HepG2 (cell line): Measurements from ENCODE around the gene CBFA2T2. TPM values are rescaled to one million over a fixed set of nuclear protein-coding genes. Genes with fewer than 3 reads are reported as not detected.

Source experiments
- GABPA ChIP-seq, 2 experiments: IDR thresholded peaks; 2 replicates each; pipeline ENCODE4 v1.6.1; 2011 to 2016; ENCODE audit warnings: low read depth in 2 of 2, low read length in 1 of 2, missing biosample characterization in 1 of 2, missing genetic modification characterization in 1 of 2
- IRF1 ChIP-seq: sonication (generic); formaldehyde crosslinking; IDR thresholded peaks from 2 replicates; pipeline ENCODE4 v1.4.0; 2020; ENCODE audit warnings: low read depth, mild to moderate bottlenecking, missing genetic modification reagents
- IRF2 ChIP-seq: IDR thresholded peaks from 2 replicates; pipeline ENCODE4 v1.6.1; 2018; ENCODE audit warnings: missing genetic modification reagents, missing compliant biosample characterization
- PRDM10 ChIP-seq: sonication (generic); formaldehyde crosslinking; IDR thresholded peaks from 2 replicates; pipeline ENCODE4 v1.4.0; 2020; ENCODE audit warnings: low read depth, missing genetic modification reagents
- SIN3A ChIP-seq: IDR thresholded peaks from 2 replicates; pipeline ENCODE4 v1.6.1; 2011; ENCODE audit warnings: low read depth, mild to moderate bottlenecking, control low read depth, low read length, borderline replicate concordance
- ZFP36 ChIP-seq: fragments of 150-350 bp; IDR thresholded peaks from 2 replicates; pipeline ENCODE4 v1.6.1; 2018; ENCODE audit warnings: borderline replicate concordance, low read length, low read depth; ENCODE audit not compliant: partially characterized antibody
- ZNF800 ChIP-seq: sonication (generic); formaldehyde crosslinking; IDR thresholded peaks from 2 replicates; pipeline ENCODE4 v1.4.0; 2020; ENCODE audit warnings: missing genetic modification reagents
- ZNF83 ChIP-seq: sonication (generic); formaldehyde crosslinking; IDR thresholded peaks from 2 replicates; pipeline ENCODE4 v1.4.0; 2020; ENCODE audit warnings: missing genetic modification reagents, mild to moderate bottlenecking, borderline replicate concordance
- polyA plus RNA-seq, 8 experiments: library from polyadenylated mRNA; depleted of rRNA in 3 of 8; stranded (reverse) in 7 of 8; unstranded in 1 of 8; fragments of >200 nt; fragmentation: Illumina TruSeq in 4 of 8; extraction: Trizol in 4 of 8; gene quantifications; 2 replicates each; pipeline versions ENCODE4 v1.2.1 to v1.2.3, GENCODE V29; 2011 to 2016; ENCODE audit warnings: low read depth in 4 of 8, missing spikeins in 1 of 8, mixed read lengths in 1 of 8; ENCODE audit not compliant: insufficient read depth in 1 of 8
- total RNA-seq, 5 experiments: library from RNA; depleted of rRNA; stranded (reverse); fragments of >200 nt; fragmentation: Illumina TruSeq; extraction: Trizol; gene quantifications; 2 replicates each; pipeline ENCODE4 v1.2.3, GENCODE V29; 2016; ENCODE audit warnings: low read depth in 1 of 5
- TF ChIP-seq, protein P1 (sequence below): IDR thresholded peaks from 2 replicates; pipeline ENCODE4 v1.6.1; 2016; ENCODE audit warnings: missing biosample characterization, missing genetic modification reagents, low read depth
- TF ChIP-seq, protein P2 (sequence below): sonication (generic); formaldehyde crosslinking; IDR thresholded peaks from 2 replicates; pipeline ENCODE4 v1.4.0; 2020; ENCODE audit warnings: missing genetic modification reagents, borderline replicate concordance
- TF ChIP-seq, protein P3 (sequence below): sonication (generic); formaldehyde crosslinking; IDR thresholded peaks from 2 replicates; pipeline ENCODE4 v1.5.0; 2020; ENCODE audit warnings: missing genetic modification reagents

CBFA2T2 gene
- total and polyA plus RNA-seq, 2 of the 13 experiments (the other 11 are each of a cell fraction or from before 2014, with no cell fraction given): 6.3 to 21.2 TPM

- TF ChIP-seq ZNF800 (CRISPR knock-in tag): no peak
- TF ChIP-seq, protein P1, sequence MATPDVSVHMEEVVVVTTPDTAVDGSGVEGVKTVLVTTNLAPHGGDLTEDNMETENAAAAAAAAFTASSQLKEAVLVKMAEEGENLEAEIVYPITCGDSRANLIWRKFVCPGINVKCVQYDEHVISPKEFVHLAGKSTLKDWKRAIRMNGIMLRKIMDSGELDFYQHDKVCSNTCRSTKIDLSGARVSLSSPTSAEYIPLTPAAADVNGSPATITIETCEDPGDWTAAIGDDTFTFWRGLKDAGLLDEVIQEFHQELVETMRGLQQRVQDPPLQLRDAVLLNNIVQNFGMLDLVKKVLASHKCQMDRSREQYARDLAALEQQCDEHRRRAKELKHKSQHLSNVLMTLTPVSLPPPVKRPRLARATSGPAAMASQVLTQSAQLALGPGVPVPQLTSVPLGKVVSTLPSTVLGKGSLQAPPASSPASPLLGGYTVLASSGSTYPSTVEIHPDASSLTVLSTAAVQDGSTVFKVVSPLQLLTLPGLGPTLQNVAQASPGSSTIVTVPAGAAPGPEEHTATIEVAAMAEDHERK (CRISPR knock-in tag): no peak
- TF ChIP-seq, protein P2, sequence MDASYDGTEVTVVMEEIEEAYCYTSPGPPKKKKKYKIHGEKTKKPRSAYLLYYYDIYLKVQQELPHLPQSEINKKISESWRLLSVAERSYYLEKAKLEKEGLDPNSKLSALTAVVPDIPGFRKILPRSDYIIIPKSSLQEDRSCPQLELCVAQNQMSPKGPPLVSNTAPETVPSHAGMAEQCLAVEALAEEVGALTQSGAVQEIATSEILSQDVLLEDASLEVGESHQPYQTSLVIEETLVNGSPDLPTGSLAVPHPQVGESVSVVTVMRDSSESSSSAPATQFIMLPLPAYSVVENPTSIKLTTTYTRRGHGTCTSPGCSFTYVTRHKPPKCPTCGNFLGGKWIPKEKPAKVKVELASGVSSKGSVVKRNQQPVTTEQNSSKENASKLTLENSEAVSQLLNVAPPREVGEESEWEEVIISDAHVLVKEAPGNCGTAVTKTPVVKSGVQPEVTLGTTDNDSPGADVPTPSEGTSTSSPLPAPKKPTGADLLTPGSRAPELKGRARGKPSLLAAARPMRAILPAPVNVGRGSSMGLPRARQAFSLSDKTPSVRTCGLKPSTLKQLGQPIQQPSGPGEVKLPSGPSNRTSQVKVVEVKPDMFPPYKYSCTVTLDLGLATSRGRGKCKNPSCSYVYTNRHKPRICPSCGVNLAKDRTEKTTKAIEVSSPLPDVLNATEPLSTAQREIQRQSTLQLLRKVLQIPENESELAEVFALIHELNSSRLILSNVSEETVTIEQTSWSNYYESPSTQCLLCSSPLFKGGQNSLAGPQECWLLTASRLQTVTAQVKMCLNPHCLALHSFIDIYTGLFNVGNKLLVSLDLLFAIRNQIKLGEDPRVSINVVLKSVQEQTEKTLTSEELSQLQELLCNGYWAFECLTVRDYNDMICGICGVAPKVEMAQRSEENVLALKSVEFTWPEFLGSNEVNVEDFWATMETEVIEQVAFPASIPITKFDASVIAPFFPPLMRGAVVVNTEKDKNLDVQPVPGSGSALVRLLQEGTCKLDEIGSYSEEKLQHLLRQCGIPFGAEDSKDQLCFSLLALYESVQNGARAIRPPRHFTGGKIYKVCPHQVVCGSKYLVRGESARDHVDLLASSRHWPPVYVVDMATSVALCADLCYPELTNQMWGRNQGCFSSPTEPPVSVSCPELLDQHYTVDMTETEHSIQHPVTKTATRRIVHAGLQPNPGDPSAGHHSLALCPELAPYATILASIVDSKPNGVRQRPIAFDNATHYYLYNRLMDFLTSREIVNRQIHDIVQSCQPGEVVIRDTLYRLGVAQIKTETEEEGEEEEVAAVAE (CRISPR knock-in tag): no peak
- no peak for TF ChIP-seq IRF1 (CRISPR knock-in tag)
- TF ChIP-seq ZFP36: no peak
- TF ChIP-seq, protein P3, sequence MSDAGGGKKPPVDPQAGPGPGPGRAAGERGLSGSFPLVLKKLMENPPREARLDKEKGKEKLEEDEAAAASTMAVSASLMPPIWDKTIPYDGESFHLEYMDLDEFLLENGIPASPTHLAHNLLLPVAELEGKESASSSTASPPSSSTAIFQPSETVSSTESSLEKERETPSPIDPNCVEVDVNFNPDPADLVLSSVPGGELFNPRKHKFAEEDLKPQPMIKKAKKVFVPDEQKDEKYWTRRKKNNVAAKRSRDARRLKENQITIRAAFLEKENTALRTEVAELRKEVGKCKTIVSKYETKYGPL (CRISPR knock-in tag): no peak
- TF ChIP-seq IRF2 (CRISPR knock-in tag): no peak
- TF ChIP-seq GABPA (IDR thresholded peaks at IDR 0.05; ENCODE audit: low read depth, low read length): no peak
- TF ChIP-seq GABPA (CRISPR knock-in tag; IDR thresholded peaks at IDR 0.05; ENCODE audit: low read depth): no peak; the same call in 1 of the 2 replicates
- TF ChIP-seq SIN3A: no peak
- TF ChIP-seq PRDM10 (CRISPR knock-in tag): no peak
- TF ChIP-seq ZNF83: no peak
These were observed 163.5 kb downstream of the CBFA2T2 start (continued) for GRCh38 chr20:33653218-33653899.
